Measurements from ENCODE around the gene AQP7.
"Not testable (repeated sequence)": the region's sequence is repeated elsewhere in the genome, so short reads cannot be mapped to it uniquely, and the experiment has no call there.

Gene AQP7

GRCh38 chr9:33414889-33415500 lies 12.6 kb upstream of the AQP7 start:
- no peak overlapping the region for H3K27ac ChIP-seq (ENCODE audit: low read depth, low read length, severe bottlenecking)
- H3K36me3 ChIP-seq (ENCODE audit: control insufficient read depth, insufficient read depth, low read length): no peaks in the 10 kb centered on the region
- no peak overlapping the region for H3K4me3 ChIP-seq (ENCODE audit: extremely low read depth, insufficient read depth, low read length, poor library complexity, severe bottlenecking)
- H3K9me3 ChIP-seq (ENCODE audit: control insufficient read depth, low read length): no peaks in the 10 kb centered on the region
- 90 to 95% methylated on average over 8 of the region's 13 CpGs for WGBS, 2 experiments (ENCODE audit: insufficient coverage in 2 of 2)
- H3K4me1 ChIP-seq (ENCODE audit: control insufficient read depth, insufficient read depth, low read length, poor library complexity, severe bottlenecking): no peaks in the 10 kb centered on the region

GRCh38 chr9:33414268-33414667 lies 11.9 kb upstream of the AQP7 start:
- Histone ChIP-seq H3K4me3 (ENCODE audit: extremely low read depth, insufficient read depth, low read length, poor library complexity, severe bottlenecking) (no peak overlapping the region), H3K36me3 (ENCODE audit: control insufficient read depth, insufficient read depth, low read length) (no peaks in the 10 kb centered on the region), H3K4me1 (ENCODE audit: control insufficient read depth, insufficient read depth, low read length, poor library complexity, severe bottlenecking) (no peaks in the 10 kb centered on the region), H3K9me3 (ENCODE audit: control insufficient read depth, low read length) (no peaks in the 10 kb centered on the region), H3K27ac (ENCODE audit: low read depth, low read length, severe bottlenecking) (no peak overlapping the region)
- WGBS, 2 experiments (ENCODE audit: insufficient coverage in 2 of 2): 83 to 92% methylated on average over 3 of the region's 3 CpGs

DNA sequence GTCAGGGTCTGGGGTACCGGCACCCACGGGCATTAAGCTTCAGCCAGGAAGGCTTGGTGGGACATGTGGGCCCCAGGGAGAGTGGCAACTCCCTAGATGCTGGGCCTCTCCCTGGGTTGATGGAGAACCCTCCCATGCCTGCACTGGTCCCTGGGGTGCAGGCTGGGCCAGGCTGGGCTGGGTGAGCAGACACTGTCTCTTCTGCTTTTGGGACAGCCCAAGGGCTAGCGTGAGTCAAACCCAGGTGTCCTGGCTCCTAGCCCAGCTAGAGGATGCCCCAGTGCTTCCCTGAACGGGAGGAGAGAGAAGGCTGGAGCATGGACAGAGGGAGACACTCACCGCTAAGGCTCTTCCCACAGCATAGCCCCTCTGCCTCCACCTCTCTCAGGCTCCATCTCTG lies 5.7 kb upstream of the AQP7 start:
- Histone ChIP-seq H3K27ac (ENCODE audit: low read depth, low read length, severe bottlenecking) (no peak overlapping the region), H3K36me3 (ENCODE audit: control insufficient read depth, insufficient read depth, low read length) (no peaks in the 10 kb centered on the region), H3K4me1 (ENCODE audit: control insufficient read depth, insufficient read depth, low read length, poor library complexity, severe bottlenecking) (no peaks in the 10 kb centered on the region), H3K4me3 (ENCODE audit: extremely low read depth, insufficient read depth, low read length, poor library complexity, severe bottlenecking) (no peak overlapping the region), H3K9me3 (ENCODE audit: control insufficient read depth, low read length) (no peaks in the 10 kb centered on the region)
- WGBS, 2 experiments (ENCODE audit: insufficient coverage in 2 of 2): 86 to 91% methylated on average over 4 of the region's 5 CpGs

DNA sequence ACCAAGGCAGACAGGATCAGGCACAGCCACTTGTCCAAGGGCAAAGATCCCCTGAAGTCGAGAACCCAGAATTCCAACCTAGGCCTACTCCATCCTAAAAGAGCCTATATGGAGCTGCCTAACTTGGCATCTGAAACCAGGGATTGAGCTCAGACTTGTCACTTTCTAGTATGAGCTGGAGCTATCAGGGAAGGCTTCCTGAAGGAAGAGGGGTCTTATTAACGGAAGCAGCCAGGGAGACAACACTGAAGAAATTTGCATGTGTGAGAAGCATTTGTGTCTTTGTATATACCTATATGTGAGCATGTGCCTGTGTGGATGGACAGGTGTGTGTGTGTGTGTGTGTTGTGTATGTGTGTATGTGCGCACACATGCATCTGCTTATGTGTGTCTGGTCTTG lies 4.7 kb upstream of the AQP7 start:
- Histone ChIP-seq H3K4me3 (ENCODE audit: extremely low read depth, insufficient read depth, low read length, poor library complexity, severe bottlenecking) (no peak overlapping the region), H3K9me3 (ENCODE audit: control insufficient read depth, low read length) (no peaks in the 10 kb centered on the region), H3K36me3 (ENCODE audit: control insufficient read depth, insufficient read depth, low read length) (no peaks in the 10 kb centered on the region), H3K4me1 (ENCODE audit: control insufficient read depth, insufficient read depth, low read length, poor library complexity, severe bottlenecking) (no peaks in the 10 kb centered on the region), H3K27ac (ENCODE audit: low read depth, low read length, severe bottlenecking) (no peak overlapping the region)
- WGBS, 2 experiments (ENCODE audit: insufficient coverage in 2 of 2): 100% methylated on average over 1 of the region's 3 CpGs

GRCh38 chr9:33404788-33405362 lies 2.5 kb upstream of the AQP7 start:
- WGBS, 2 experiments (ENCODE audit: insufficient coverage in 2 of 2): 100% methylated on average over 1 of the region's 4 CpGs; no CpG with 5 or more reads in 1 of the 2 experiments
- Histone ChIP-seq H3K4me1 (ENCODE audit: control insufficient read depth, insufficient read depth, low read length, poor library complexity, severe bottlenecking) (no peaks in the 10 kb centered on the region), H3K27ac (ENCODE audit: low read depth, low read length, severe bottlenecking) (no peak overlapping the region), H3K36me3 (ENCODE audit: control insufficient read depth, insufficient read depth, low read length) (no peaks in the 10 kb centered on the region), H3K9me3 (ENCODE audit: control insufficient read depth, low read length) (no peaks in the 10 kb centered on the region), H3K4me3 (ENCODE audit: extremely low read depth, insufficient read depth, low read length, poor library complexity, severe bottlenecking) (no peak overlapping the region)

- no peaks in the 10 kb centered on the region for H3K4me1 ChIP-seq (ENCODE audit: control insufficient read depth, insufficient read depth, low read length, poor library complexity, severe bottlenecking)
- no peaks in the 10 kb centered on the region for H3K36me3 ChIP-seq (ENCODE audit: control insufficient read depth, insufficient read depth, low read length)
- 87 to 88% methylated on average over 15 to 16 of the region's 17 CpGs for WGBS, 2 experiments (ENCODE audit: insufficient coverage in 2 of 2)
- H3K4me3 ChIP-seq (ENCODE audit: extremely low read depth, insufficient read depth, low read length, poor library complexity, severe bottlenecking): no peak overlapping the region
- no peak overlapping the region for H3K27ac ChIP-seq (ENCODE audit: low read depth, low read length, severe bottlenecking)
- no peaks in the 10 kb centered on the region for H3K9me3 ChIP-seq (ENCODE audit: control insufficient read depth, low read length)
Measured at GRCh38 chr9:33403941-33404787, 1.8 kb upstream of the AQP7 start.

DNA sequence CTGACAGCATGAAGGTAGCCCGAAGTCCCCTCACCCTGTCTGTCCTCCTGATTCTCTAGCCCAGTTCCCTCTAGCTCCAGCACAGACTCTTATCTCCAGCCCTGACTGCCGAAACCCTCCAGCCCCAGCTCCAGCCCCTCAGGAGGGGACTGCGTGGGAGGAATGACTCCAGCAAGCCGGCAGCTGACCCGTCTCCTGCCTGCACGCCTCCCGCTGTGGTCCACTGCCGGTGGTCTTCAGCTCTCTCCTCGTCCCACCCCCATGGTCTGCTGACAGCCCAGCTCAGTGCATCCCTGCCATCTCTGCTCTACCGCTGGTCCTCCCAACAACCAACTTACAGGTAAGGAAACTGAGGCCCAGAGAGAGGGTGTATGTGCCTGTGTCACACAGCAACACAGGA lies 559 bp downstream of the AQP7 start:
- not testable (repeated sequence) for H3K27ac ChIP-seq (ENCODE audit: low read depth, low read length, severe bottlenecking); H3K4me3 ChIP-seq (ENCODE audit: extremely low read depth, insufficient read depth, low read length, poor library complexity, severe bottlenecking); H3K9me3 ChIP-seq (ENCODE audit: control insufficient read depth, low read length); H3K36me3 ChIP-seq (ENCODE audit: control insufficient read depth, insufficient read depth, low read length); H3K4me1 ChIP-seq (ENCODE audit: control insufficient read depth, insufficient read depth, low read length, poor library complexity, severe bottlenecking)
- 28% methylated on average over 3 of the region's 10 CpGs; no CpG with 5 or more reads in 1 of the 2 experiments for WGBS, 2 experiments (ENCODE audit: insufficient coverage in 2 of 2)

DNA sequence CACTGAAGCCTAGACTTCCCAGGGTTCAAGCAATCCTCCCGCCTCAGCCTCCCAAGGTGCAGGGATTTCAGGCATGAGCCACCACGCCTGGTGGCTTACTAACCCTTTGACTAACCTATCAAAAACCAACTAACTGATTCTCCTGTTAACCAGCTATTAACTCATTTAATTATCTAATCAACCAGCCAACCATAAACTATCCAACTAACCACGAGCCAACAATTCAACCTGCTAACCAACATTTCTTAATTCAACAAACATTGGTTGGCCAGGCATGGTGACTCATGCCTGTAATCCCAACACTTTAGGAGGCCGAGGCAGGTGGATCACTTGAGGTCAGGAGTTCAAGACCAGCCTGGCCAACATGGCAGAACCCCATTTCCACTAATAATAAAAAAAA lies 3.3 kb downstream of the AQP7 start:
- H3K9me3 ChIP-seq (ENCODE audit: control insufficient read depth, low read length); H3K27ac ChIP-seq (ENCODE audit: low read depth, low read length, severe bottlenecking); H3K36me3 ChIP-seq (ENCODE audit: control insufficient read depth, insufficient read depth, low read length); H3K4me3 ChIP-seq (ENCODE audit: extremely low read depth, insufficient read depth, low read length, poor library complexity, severe bottlenecking); H3K4me1 ChIP-seq (ENCODE audit: control insufficient read depth, insufficient read depth, low read length, poor library complexity, severe bottlenecking): not testable (repeated sequence)
- 88 to 91% methylated on average over 2 to 3 of the region's 4 CpGs for WGBS, 2 experiments (ENCODE audit: insufficient coverage in 2 of 2)

GRCh38 chr9:33397801-33398200 lies 4.6 kb downstream of the AQP7 start:
- 100% methylated on average over 1 of the region's 4 CpGs; no CpG with 5 or more reads in 1 of the 2 experiments for WGBS, 2 experiments (ENCODE audit: insufficient coverage in 2 of 2)
- not testable (repeated sequence) for H3K27ac ChIP-seq (ENCODE audit: low read depth, low read length, severe bottlenecking); H3K4me3 ChIP-seq (ENCODE audit: extremely low read depth, insufficient read depth, low read length, poor library complexity, severe bottlenecking); H3K9me3 ChIP-seq (ENCODE audit: control insufficient read depth, low read length); H3K4me1 ChIP-seq (ENCODE audit: control insufficient read depth, insufficient read depth, low read length, poor library complexity, severe bottlenecking); H3K36me3 ChIP-seq (ENCODE audit: control insufficient read depth, insufficient read depth, low read length)

DNA sequence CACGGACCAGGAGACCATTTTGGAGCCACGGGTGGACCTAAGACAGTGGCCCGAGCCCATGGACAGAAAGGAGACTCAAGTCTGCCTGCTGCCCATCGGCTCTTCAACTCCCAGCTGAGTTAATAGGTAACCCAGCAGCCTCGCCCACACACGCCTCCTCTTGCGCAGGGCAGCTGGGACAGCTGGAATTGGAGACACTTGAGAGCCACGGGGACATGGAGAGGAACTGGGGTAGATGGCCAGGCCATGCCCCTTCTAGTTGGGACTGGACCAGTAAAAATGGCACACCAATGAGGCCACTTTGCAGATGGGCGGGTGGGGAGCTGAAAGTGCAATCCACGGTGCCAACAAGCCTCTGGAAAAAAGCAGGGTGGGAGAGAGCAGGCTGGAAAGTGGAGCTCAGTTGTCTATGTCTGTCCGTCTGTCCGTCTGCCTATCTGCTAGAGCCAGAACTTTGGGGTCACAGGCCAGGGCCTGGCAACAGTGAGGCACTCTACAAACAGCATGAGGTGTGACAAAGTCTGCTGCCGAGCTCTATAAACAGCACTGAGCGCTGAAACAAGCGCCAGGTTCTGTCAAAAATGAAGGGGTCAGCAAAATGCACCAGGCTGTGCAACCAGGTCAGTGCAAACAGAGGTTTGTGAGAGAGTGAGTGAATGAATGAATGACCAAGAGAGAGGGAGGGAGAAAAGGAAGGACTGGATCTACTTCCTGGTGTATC lies 7.0 kb downstream of the AQP7 start:
- not testable (repeated sequence) for H3K4me3 ChIP-seq (ENCODE audit: extremely low read depth, insufficient read depth, low read length, poor library complexity, severe bottlenecking); H3K4me1 ChIP-seq (ENCODE audit: control insufficient read depth, insufficient read depth, low read length, poor library complexity, severe bottlenecking); H3K9me3 ChIP-seq (ENCODE audit: control insufficient read depth, low read length); H3K36me3 ChIP-seq (ENCODE audit: control insufficient read depth, insufficient read depth, low read length); H3K27ac ChIP-seq (ENCODE audit: low read depth, low read length, severe bottlenecking)
- 91 to 94% methylated on average over 12 to 15 of the region's 15 CpGs for WGBS, 2 experiments (ENCODE audit: insufficient coverage in 2 of 2)
